PC-3 (cell line): ENCODE results near the gene SNED1. TPM values are rescaled to one million over a fixed set of nuclear protein-coding genes. Genes with fewer than 3 reads are reported as not detected.

Experiments used
- ATAC-seq: fragments of 200-7000 bp; cut with Tn5 transposase; 2 replicates; pipeline ENCODE4 v1.9.1; 2020; ENCODE audit warnings: mild to moderate bottlenecking, moderate library complexity
- BruUV-seq: library from RNA; stranded (reverse); fragments of 400-500 nt; replicated peaks from 2 replicates; lab custom pipeline; 2021; lab: Mats Ljungman, UMichigan
- CTCF ChIA-PET: fragments of 300-600 bp; sonication (Branson Sonifier 250); formaldehyde crosslinking; loops from one replicate; lab custom pipeline; 2022; ENCODE audit warnings: antibody characterized with exemption; lab: Charles Lee
- POLR2A ChIA-PET: fragments of 300-600 bp; sonication (Branson Sonifier 250); formaldehyde crosslinking; loops from one replicate; lab custom pipeline; 2022; ENCODE audit warnings: antibody characterized with exemption; ENCODE audit not compliant: unreplicated experiment; lab: Charles Lee
- DNase-seq: peaks from one replicate; pipeline ENCODE4 v3.0.0-alpha.2; 2015
- H2AFZ ChIP-seq: fragments of 300-600 bp; sonication (generic); 2 replicates; pipeline ENCODE4 v1.6.0; 2016; ENCODE audit warnings: antibody characterized with exemption, low read length
- H3F3A ChIP-seq: fragments of 300-600 bp; sonication (generic); one replicate; pipeline ENCODE4 v1.6.0; 2017; ENCODE audit warnings: antibody characterized with exemption, low read length, control low read depth, mild to moderate bottlenecking; ENCODE audit not compliant: unreplicated experiment
- H3K27ac ChIP-seq: fragments of 300-600 bp; sonication (generic); 2 replicates; pipeline ENCODE4 v1.5.1; 2016; ENCODE audit warnings: mild to moderate bottlenecking, low read length
- H3K27me3 ChIP-seq: fragments of 300-600 bp; sonication (generic); 2 replicates; pipeline ENCODE4 v1.6.1; 2016; ENCODE audit warnings: low read length, mixed read lengths
- H3K36me3 ChIP-seq: fragments of 300-600 bp; sonication (generic); 2 replicates; pipeline ENCODE4 v1.6.1; 2016; ENCODE audit warnings: low read depth, mixed run types, low read length, mixed read lengths
- H3K4me1 ChIP-seq: fragments of 300-600 bp; sonication (generic); 2 replicates; pipeline ENCODE4 v1.5.1; 2016; ENCODE audit warnings: low read length; ENCODE audit not compliant: insufficient read depth
- H3K4me2 ChIP-seq: fragments of 300-600 bp; sonication (generic); 2 replicates; pipeline ENCODE4 v1.6.0; 2016; ENCODE audit warnings: low read length
- H3K4me3 ChIP-seq: fragments of 300-600 bp; sonication (generic); 2 replicates; pipeline ENCODE4 v1.5.1; 2016; ENCODE audit warnings: mild to moderate bottlenecking, low read length, mixed read lengths
- H3K79me2 ChIP-seq: fragments of 300-600 bp; sonication (generic); 2 replicates; pipeline ENCODE4 v1.6.1; 2017; ENCODE audit warnings: low read length, mixed read lengths
- H3K9ac ChIP-seq: fragments of 300-600 bp; sonication (generic); 2 replicates; pipeline ENCODE4 v1.6.0; 2016; ENCODE audit warnings: mild to moderate bottlenecking, low read length
- H3K9me2 ChIP-seq: fragments of 300-600 bp; sonication (generic); replicated peaks from 2 replicates; pipeline ENCODE4 v1.6.1; 2016; ENCODE audit warnings: mixed run types, low read length, mixed read lengths
- H3K9me3 ChIP-seq: fragments of 300-600 bp; sonication (generic); 2 replicates; pipeline ENCODE4 v1.6.1; 2016; ENCODE audit warnings: low read length, mixed read lengths
- H4K20me1 ChIP-seq: fragments of 300-600 bp; sonication (generic); 2 replicates; pipeline ENCODE4 v1.6.1; 2016; ENCODE audit warnings: low read length, mixed read lengths
- CTCF ChIP-seq: fragments of 300-600 bp; sonication (generic); conservative IDR thresholded peaks from 2 replicates; pipeline ENCODE4 v1.5.1; 2017; ENCODE audit warnings: antibody characterized with exemption, low read depth, mild to moderate bottlenecking, low read length
- EZH2 ChIP-seq: fragments of 300-600 bp; sonication (generic); IDR thresholded peaks from one replicate; pipeline ENCODE4 v1.6.1; 2017; ENCODE audit warnings: antibody characterized with exemption, mild to moderate bottlenecking, low read length; ENCODE audit not compliant: unreplicated experiment
- EZH2phosphoT487 ChIP-seq: fragments of 300-600 bp; sonication (generic); IDR thresholded peaks from 2 replicates; pipeline ENCODE4 v1.6.1; 2018; ENCODE audit warnings: mild to moderate bottlenecking, antibody characterized with exemption, low read length, borderline replicate concordance
- intact Hi-C: fragments of 100-400 bp; cut with micrococcal nuclease; formaldehyde crosslinking; loops from 2 replicates; pipeline ENCODE4 v1.9.0; 2023
- total RNA-seq: library from RNA; depleted of rRNA; stranded (reverse); fragments of >200 nt; gene quantifications from 2 replicates; pipeline ENCODE4 v1.2.3, GENCODE V29; 2014

SNED1 gene
- total RNA-seq, 1 experiment from 2014 or later: 0.66 TPM

GRCh38 chr2:241096979-241097378 is 98.6 kb downstream of the SNED1 start:
- H3K27me3 ChIP-seq: no peaks in the 10 kb centered on the region
- CTCF ChIA-PET: no interaction called here
- BruUV-seq: no TSS peak

GRCh38 chr2:241099246-241099645 is 100.8 kb downstream of the SNED1 start:
- Histone ChIP-seq H4K20me1 (no peaks in the 10 kb centered on the region), H3K9ac (no peak overlapping the region), H3K4me2 (no peak overlapping the region), H3K27ac (no peak overlapping the region), H3K9me2 (no peaks in the 10 kb centered on the region), H3K4me1 (no peaks in the 10 kb centered on the region), H3K27me3 (no peaks in the 10 kb centered on the region), H3K36me3 (no peaks in the 10 kb centered on the region), H3K79me2 (peaks cover 13% of the 10 kb centered on the region), H3F3A (no peaks in the 10 kb centered on the region), H3K9me3 (no peaks in the 10 kb centered on the region), H3K4me3 (no peak overlapping the region), H2AFZ (no peak overlapping the region)
- ChIA-PET POLR2A (no interaction called here), CTCF (no interaction called here)
- TF ChIP-seq CTCF (no peak), EZH2 (no peak), EZH2phosphoT487 (no peak)
- DNase-seq: no peak
- intact Hi-C loops: no loop called here
- no TSS peak for BruUV-seq
- no peak for ATAC-seq

More at GRCh38 chr2:241096979-241097378, 98.6 kb downstream of the SNED1 start:
- DNase-seq (no peak), ATAC-seq (no peak)
- Histone ChIP-seq H3K4me2 (no peak overlapping the region), H4K20me1 (no peaks in the 10 kb centered on the region), H3K9me3 (no peaks in the 10 kb centered on the region), H3F3A (no peaks in the 10 kb centered on the region), H2AFZ (no peak overlapping the region), H3K27ac (no peak overlapping the region), H3K36me3 (no peaks in the 10 kb centered on the region), H3K4me3 (no peak overlapping the region), H3K4me1 (no peaks in the 10 kb centered on the region), H3K9me2 (no peaks in the 10 kb centered on the region), H3K9ac (no peak overlapping the region), H3K79me2 (peaks cover 13% of the 10 kb centered on the region)
- TF ChIP-seq CTCF: no peak
- no peak for TF ChIP-seq EZH2
- TF ChIP-seq EZH2phosphoT487: no peak
- intact Hi-C loops: no loop called here
- POLR2A ChIA-PET: no interaction called here

- TF ChIP-seq EZH2phosphoT487 (no peak), EZH2 (no peak), CTCF (no peak)
- ATAC-seq: peak; percentile 98
- peak within 1 kb of the TSS; percentile 80 for H3K4me3 ChIP-seq
- no peaks in the 10 kb centered on the region for H3F3A ChIP-seq
- BruUV-seq: TSS peak; percentile 91
- H4K20me1 ChIP-seq: no peaks in the 10 kb centered on the region
- H3K4me2 ChIP-seq: peak within 1 kb of the TSS; percentile 84
- DNase-seq: peak; percentile 68
- H3K9ac ChIP-seq: peak within 1 kb of the TSS; percentile 81
- H3K36me3 ChIP-seq: no peaks in the 10 kb centered on the region
- ChIA-PET POLR2A (no interaction called here), CTCF (no interaction called here)
- peak within 1 kb of the TSS; percentile 25; the same call in 1 of the 2 replicates for H3K27ac ChIP-seq
- no peaks in the 10 kb centered on the region for H3K27me3 ChIP-seq
- intact Hi-C loops: no loop called here
- peak within 1 kb of the TSS; percentile 77 for H2AFZ ChIP-seq
- H3K9me2 ChIP-seq: no peaks in the 10 kb centered on the region
- peaks cover 13% of the 10 kb centered on the region for H3K79me2 ChIP-seq
- H3K4me1 ChIP-seq: no peaks in the 10 kb centered on the region
- no peaks in the 10 kb centered on the region for H3K9me3 ChIP-seq
Measured at GRCh38 chr2:241102239-241102803, 103.9 kb downstream of the SNED1 start, which contains the start of gene MTERF4. Gene MTERF4, minus strand, starts transcription at chr2:241102287. Its CDS starts 14 bp downstream, at chr2:241102273.
